SK-N-SH treated with all-trans-retinoic acid at 6 μM for 48 hours (cell line): ENCODE data around the gene CYP4F11.
"Not testable (repeated sequence)": the region's sequence is repeated elsewhere in the genome, so short reads cannot be mapped to it uniquely, and the experiment has no call there.

Source experiments
- ATAC-seq: fragments of 200-7000 bp; cut with Tn5 transposase; 3 replicates; pipeline ENCODE4 v1.9.1; 2020; ENCODE audit warnings: mild to moderate bottlenecking, moderate library complexity
- ARNTL ChIP-seq: fragments of 450-650 bp; formaldehyde crosslinking; IDR thresholded peaks from 2 replicates; pipeline ENCODE4 v1.5.0; 2020; ENCODE audit warnings: low read depth, mild to moderate bottlenecking, moderate library complexity, borderline replicate concordance
- BACH2 ChIP-seq: fragments of 250-450 bp; sonication (Bioruptor Pico); IDR thresholded peaks from 2 replicates; pipeline ENCODE4 v1.9.0; 2021; ENCODE audit warnings: mild to moderate bottlenecking, borderline replicate concordance
- CREB5 ChIP-seq: fragments of 250-450 bp; sonication (Bioruptor Pico); IDR thresholded peaks from 2 replicates; pipeline ENCODE4 v1.5.1; 2020; ENCODE audit warnings: low read depth, mild to moderate bottlenecking, moderate library complexity
- ESRRG ChIP-seq: fragments of 250-450 bp; sonication (Bioruptor Pico); IDR thresholded peaks from 2 replicates; pipeline ENCODE4 v1.6.1; 2021; ENCODE audit warnings: mild to moderate bottlenecking
- GLIS3 ChIP-seq: fragments of 250-450 bp; sonication (Bioruptor Pico); IDR thresholded peaks from 2 replicates; pipeline ENCODE4 v1.5.0; 2020; ENCODE audit warnings: mild to moderate bottlenecking, moderate library complexity
- ISL1 ChIP-seq: fragments of 250-450 bp; sonication (Bioruptor Pico); IDR thresholded peaks from 2 replicates; pipeline ENCODE4 v2.1.2; 2022; ENCODE audit warnings: mild to moderate bottlenecking, moderate library complexity
- OSR1 ChIP-seq: fragments of 250-450 bp; sonication (Bioruptor Pico); IDR thresholded peaks from 2 replicates; pipeline ENCODE4 v1.8.0; 2022; ENCODE audit warnings: moderate library complexity, mild to moderate bottlenecking, inconsistent platforms
- PATZ1 ChIP-seq: fragments of 250-450 bp; sonication (Bioruptor Pico); IDR thresholded peaks from 2 replicates; pipeline ENCODE4 v1.8.0; 2020; ENCODE audit warnings: mild to moderate bottlenecking, moderate library complexity, borderline replicate concordance
- POU6F1 ChIP-seq: fragments of 250-450 bp; sonication (Bioruptor Pico); IDR thresholded peaks from 2 replicates; pipeline ENCODE4 v1.8.0; 2021; ENCODE audit warnings: low read depth, mild to moderate bottlenecking, moderate library complexity, borderline replicate concordance
- PPARA ChIP-seq: fragments of 250-450 bp; sonication (Bioruptor Pico); IDR thresholded peaks from 2 replicates; pipeline ENCODE4 v1.5.0; 2020; ENCODE audit warnings: mild to moderate bottlenecking, borderline replicate concordance
- SNAI2 ChIP-seq: fragments of 250-450 bp; sonication (Bioruptor Pico); IDR thresholded peaks from 2 replicates; pipeline ENCODE4 v1.5.0; 2020; ENCODE audit warnings: mild to moderate bottlenecking, moderate library complexity
- TCF4 ChIP-seq: fragments of 250-450 bp; sonication (Bioruptor Pico); IDR thresholded peaks from 2 replicates; pipeline ENCODE4 v1.8.0; 2021; ENCODE audit warnings: mild to moderate bottlenecking, moderate library complexity, borderline replicate concordance
- TOX ChIP-seq: fragments of 250-450 bp; sonication (Bioruptor Pico); IDR thresholded peaks from 2 replicates; pipeline ENCODE4 v1.8.0; 2021; ENCODE audit warnings: mild to moderate bottlenecking, moderate library complexity, borderline replicate concordance
- TSHZ2 ChIP-seq: fragments of 250-450 bp; sonication (Bioruptor Pico); IDR thresholded peaks from 2 replicates; pipeline ENCODE4 v1.5.0; 2020; ENCODE audit warnings: mild to moderate bottlenecking, moderate library complexity
- ZC3H10 ChIP-seq: fragments of 250-450 bp; sonication (Bioruptor Pico); IDR thresholded peaks from 2 replicates; pipeline ENCODE4 v1.5.1; 2021; ENCODE audit warnings: mild to moderate bottlenecking, moderate library complexity
- ZFP3 ChIP-seq: fragments of 250-450 bp; sonication (Bioruptor Pico); IDR thresholded peaks from 2 replicates; pipeline ENCODE4 v1.5.0; 2020; ENCODE audit warnings: mild to moderate bottlenecking, moderate library complexity
- ZFP30 ChIP-seq: fragments of 450-650 bp; formaldehyde crosslinking; IDR thresholded peaks from 2 replicates; pipeline ENCODE4 v1.5.0; 2022; ENCODE audit warnings: mild to moderate bottlenecking, moderate library complexity
- ZNF565 ChIP-seq: fragments of 450-650 bp; formaldehyde crosslinking; conservative IDR thresholded peaks from 2 replicates; pipeline ENCODE4 v1.5.0; 2020; ENCODE audit warnings: low read depth, mild to moderate bottlenecking, moderate library complexity
- ZNF70 ChIP-seq: fragments of 450-650 bp; formaldehyde crosslinking; IDR thresholded peaks from 2 replicates; pipeline ENCODE4 v1.5.0; 2020; ENCODE audit warnings: mild to moderate bottlenecking, moderate library complexity
- ZNF8 ChIP-seq: fragments of 450-650 bp; formaldehyde crosslinking; IDR thresholded peaks from 2 replicates; pipeline ENCODE4 v1.5.0; 2020; ENCODE audit warnings: mild to moderate bottlenecking, moderate library complexity

Gene CYP4F11

GRCh38 chr19:15885919-15886318 is 48.4 kb downstream of the CYP4F11 start:
- TF ChIP-seq BACH2 (no peak), ZNF565 (CRISPR knock-in tag) (no peak), TSHZ2 (CRISPR knock-in tag) (no peak), SNAI2 (CRISPR knock-in tag) (no peak), POU6F1 (CRISPR knock-in tag) (no peak), PATZ1 (CRISPR knock-in tag) (no peak), PPARA (no peak), ZNF70 (CRISPR knock-in tag) (no peak), ZNF8 (CRISPR knock-in tag) (no peak), ZFP3 (no peak), TOX (CRISPR knock-in tag) (no peak), ZFP30 (CRISPR knock-in tag) (no peak)
- TF ChIP-seq, all 23 proteins: peak for 0
- no peak for ATAC-seq

- ATAC-seq = no peak
- no peak for TF ChIP-seq GLIS3 (CRISPR knock-in tag)
Observed at GRCh38 chr19:15885167-15885566, 49.2 kb downstream of the CYP4F11 start.

GRCh38 chr19:15883329-15883728 is 51.0 kb downstream of the CYP4F11 start:
- not testable (repeated sequence) for ATAC-seq

GRCh38 chr19:15874821-15875474 is 59.4 kb downstream of the CYP4F11 start:
- TF ChIP-seq ZNF8 (CRISPR knock-in tag) = no peak
- no peak for TF ChIP-seq OSR1
- TF ChIP-seq PPARA = no peak
- TF ChIP-seq ZFP3 = no peak
- no peak for TF ChIP-seq POU6F1 (CRISPR knock-in tag)
- TF ChIP-seq TSHZ2 (CRISPR knock-in tag) = no peak
- no peak for TF ChIP-seq ARNTL (CRISPR knock-in tag)
- no peak for TF ChIP-seq PATZ1 (CRISPR knock-in tag)
- no peak for TF ChIP-seq TCF4 (CRISPR knock-in tag)
- TF ChIP-seq TOX (CRISPR knock-in tag) = no peak
- no peak for TF ChIP-seq ESRRG
- no peak for TF ChIP-seq ZC3H10 (CRISPR knock-in tag)
- no peak for TF ChIP-seq ISL1 (CRISPR knock-in tag)
- no peak for TF ChIP-seq SNAI2 (CRISPR knock-in tag)
- TF ChIP-seq BACH2 = no peak
- no peak for TF ChIP-seq ZNF565 (CRISPR knock-in tag)
- TF ChIP-seq CREB5 = no peak
- no peak for ATAC-seq

- ATAC-seq = not testable (repeated sequence)
Observed at GRCh38 chr19:15873771-15874170, 60.6 kb downstream of the CYP4F11 start.
